WTC11 (cell line): ENCODE data around the gene GHRHR. TPM values are rescaled to one million over a fixed set of nuclear protein-coding genes. Genes with fewer than 3 reads are reported as not detected.

Experiments
- ATAC-seq: fragments of 200-7000 bp; cut with Tn5 transposase; 2 replicates; pipeline ENCODE4 v1.10.0; 2021; ENCODE audit warnings: mild to moderate bottlenecking, moderate library complexity
- CTCF ChIA-PET: fragments of 300-600 bp; sonication (Branson Sonifier 250); formaldehyde crosslinking; loops from one replicate; lab custom pipeline; 2021; ENCODE audit warnings: antibody characterized with exemption; lab: Charles Lee
- POLR2A ChIA-PET: fragments of 350-600 bp; sonication (Branson Sonifier 250); formaldehyde crosslinking; loops from one replicate; lab custom pipeline; 2021; ENCODE audit warnings: antibody characterized with exemption; lab: Charles Lee
- DNase-seq: peaks from one replicate; pipeline ENCODE4 v3.0.0; 2021; ENCODE audit warnings: low spot score
- H3K27ac Mint-ChIP-seq: 2 replicates; pipeline ENCODE4 v1.8.0; 2021; ENCODE audit warnings: mixed read lengths
- H3K27me3 Mint-ChIP-seq: 2 replicates; pipeline ENCODE4 v1.8.0; 2021; ENCODE audit warnings: low read depth, mild to moderate bottlenecking, moderate library complexity, mixed read lengths
- H3K36me3 Mint-ChIP-seq: 2 replicates; pipeline ENCODE4 v1.8.0; 2021; ENCODE audit warnings: mixed read lengths
- H3K4me1 Mint-ChIP-seq: 2 replicates; pipeline ENCODE4 v1.8.0; 2022; ENCODE audit warnings: mixed read lengths
- H3K4me3 Mint-ChIP-seq: 2 replicates; pipeline ENCODE4 v1.8.0; 2021; ENCODE audit warnings: mild to moderate bottlenecking, moderate library complexity, mixed read lengths
- H3K9me3 Mint-ChIP-seq: 2 replicates; pipeline ENCODE4 v1.8.0; 2021; ENCODE audit warnings: mixed read lengths
- E2F5 ChIP-seq: sonication (generic); formaldehyde crosslinking; IDR thresholded peaks from 2 replicates; pipeline ENCODE4 v1.8.1; 2022; ENCODE audit warnings: mild to moderate bottlenecking, moderate library complexity, missing genetic modification reagents
- ELF4 ChIP-seq: sonication (generic); formaldehyde crosslinking; IDR thresholded peaks from 2 replicates; pipeline ENCODE4 v1.8.1; 2022; ENCODE audit warnings: low read depth, mild to moderate bottlenecking, moderate library complexity, missing genetic modification reagents
- ERG ChIP-seq: fragments of 250-450 bp; sonication (Bioruptor Pico); IDR thresholded peaks from 2 replicates; pipeline ENCODE4 v1.8.0; 2021; ENCODE audit warnings: mild to moderate bottlenecking
- ETV6 ChIP-seq: sonication (generic); formaldehyde crosslinking; IDR thresholded peaks from 2 replicates; pipeline ENCODE4 v1.8.1; 2022; ENCODE audit warnings: mild to moderate bottlenecking, missing genetic modification reagents
- NFE2L1 ChIP-seq: sonication (generic); formaldehyde crosslinking; IDR thresholded peaks from 2 replicates; pipeline ENCODE4 v1.8.1; 2023; ENCODE audit warnings: missing genetic modification reagents
- NR1H2 ChIP-seq: sonication (generic); formaldehyde crosslinking; IDR thresholded peaks from 2 replicates; pipeline ENCODE4 v1.9.0; 2021; ENCODE audit warnings: mild to moderate bottlenecking, moderate library complexity, missing genetic modification reagents
- PRDM15 ChIP-seq: sonication (generic); formaldehyde crosslinking; IDR thresholded peaks from 2 replicates; pipeline ENCODE4 v1.8.0; 2022; ENCODE audit warnings: missing genetic modification reagents
- PRRX2 ChIP-seq: fragments of 250-450 bp; sonication (Bioruptor Pico); IDR thresholded peaks from 2 replicates; pipeline ENCODE4 v1.8.0; 2021; ENCODE audit warnings: mild to moderate bottlenecking
- TP53 ChIP-seq: sonication (generic); formaldehyde crosslinking; IDR thresholded peaks from 2 replicates; pipeline ENCODE4 v1.8.1; 2023; ENCODE audit warnings: mild to moderate bottlenecking, missing genetic modification reagents
- ZBTB21 ChIP-seq: sonication (generic); formaldehyde crosslinking; IDR thresholded peaks from 2 replicates; pipeline ENCODE4 v1.8.1; 2023; ENCODE audit warnings: mild to moderate bottlenecking, missing genetic modification reagents, borderline replicate concordance
- ZMAT4 ChIP-seq: fragments of 250-450 bp; sonication (Bioruptor Pico); IDR thresholded peaks from 2 replicates; pipeline ENCODE4 v1.9.0; 2021; ENCODE audit warnings: mild to moderate bottlenecking
- ZNF281 ChIP-seq: sonication (generic); formaldehyde crosslinking; IDR thresholded peaks from 2 replicates; pipeline ENCODE4 v1.8.0; 2023; ENCODE audit warnings: mild to moderate bottlenecking, missing genetic modification reagents
- ZNF423 ChIP-seq: fragments of 250-450 bp; sonication (Bioruptor Pico); IDR thresholded peaks from 2 replicates; pipeline ENCODE4 v2.1.2; 2022; ENCODE audit warnings: mild to moderate bottlenecking, moderate library complexity
- total RNA-seq: library from RNA; stranded (reverse); gene quantifications from 3 replicates; pipeline ENCODE4 v1.2.3, GENCODE V29; 2021

GHRHR gene
- total RNA-seq, 1 experiment from 2014 or later, result 5.0 TPM

GRCh38 chr7:30985756-30986155 lies 22.0 kb downstream of the GHRHR start (continued):
- TF ChIP-seq PRDM15 (CRISPR knock-in tag), result no peak
- no peak for TF ChIP-seq TP53 (CRISPR knock-in tag)
- no peak for TF ChIP-seq ZNF281
- TF ChIP-seq NR1H2, result no peak

- Mint-ChIP-seq H3K27ac (no peak overlapping the region), H3K9me3 (no peaks in the 10 kb centered on the region)
- POLR2A ChIA-PET, result no interaction called here
- no peak for TF ChIP-seq E2F5 (CRISPR knock-in tag)
- TF ChIP-seq ZBTB21, result no peak
- TF ChIP-seq ZMAT4 (CRISPR knock-in tag), result no peak
- no peak for TF ChIP-seq ETV6 (CRISPR knock-in tag)
- no peak for TF ChIP-seq PRRX2
- TF ChIP-seq ELF4, result no peak
- TF ChIP-seq ERG (CRISPR knock-in tag), result no peak
- TF ChIP-seq, all 79 proteins: peak for 0
- peak overlapping the region; percentile 38 for H3K4me3 Mint-ChIP-seq
- CTCF ChIA-PET, result interaction anchor here (0.6 to 12.5 kb wide), 9 partner anchors 14 to 148 kb away, joined by 3 to 882 read pairs (median 69); partner anchors contain the start of gene ADCYAP1R1
- peaks cover 73% of the 10 kb centered on the region for H3K4me1 Mint-ChIP-seq
- H3K27me3 Mint-ChIP-seq, result peaks cover 7% of the 10 kb centered on the region
- DNase-seq (no peak), ATAC-seq (no peak)
- H3K36me3 Mint-ChIP-seq, result no peaks in the 10 kb centered on the region
These were observed 22.6 kb downstream of the GHRHR start for GRCh38 chr7:30986331-30986730.

- Mint-ChIP-seq H3K4me3 (peak overlapping the region; percentile 38), H3K4me1 (peaks cover 73% of the 10 kb centered on the region), H3K27me3 (peaks cover 7% of the 10 kb centered on the region), H3K9me3 (no peaks in the 10 kb centered on the region), H3K36me3 (no peaks in the 10 kb centered on the region), H3K27ac (no peak overlapping the region)
- 0 out of 2 replicates have a peak, but pooled peaks have one; percentile 46 for TF ChIP-seq ZNF423 (CRISPR knock-in tag)
- TF ChIP-seq NFE2L1 (CRISPR knock-in tag), result no peak
- POLR2A ChIA-PET, result interaction anchor here (1.4 kb wide), 1 partner anchor 134 kb away, joined by 3 read pairs; no protein-coding TSS in a partner anchor
- peak; percentile 11 for ATAC-seq
- peak; percentile 45 for DNase-seq
- CTCF ChIA-PET, result interaction anchor here (0.6 to 12.5 kb wide), 6 partner anchors 44 to 147 kb away, joined by 3 to 882 read pairs (median 78); partner anchors contain the start of gene ADCYAP1R1
These were observed 23.0 kb downstream of the GHRHR start for GRCh38 chr7:30986738-30987137.
